Body of pancreas (tissue), 4 donors: ENCODE measurements around the gene IQSEC1. TPM values are rescaled to one million over a fixed set of nuclear protein-coding genes. Genes with fewer than 3 reads are reported as not detected.

ENCODE experiments used
- ATAC-seq: fragments of 150-250 bp; one replicate; pipeline ENCODE4 v1.9.1; 2016
- DNase-seq, 4 donors: peaks; one replicate each; pipeline ENCODE4 v3.0.0-alpha.2; 2019
- H3K27ac ChIP-seq, 4 donors: fragments of 200-600 bp; sonication (generic); 1 replicate in 3 of 4; 2 replicates in 1 of 4; pipeline versions ENCODE4 v1.5.1 to v1.6.1; 2016 to 2019; ENCODE audit warnings: mild to moderate bottlenecking in 1 of 4, mixed read lengths in 1 of 4, moderate library complexity in 1 of 4
- H3K27me3 ChIP-seq, 2 donors: fragments of 200-600 bp; sonication (generic); one replicate each; pipeline ENCODE4 v1.6.0; 2016; ENCODE audit warnings: mild to moderate bottlenecking in 1 of 2
- H3K36me3 ChIP-seq, 2 donors: fragments of 200-600 bp; sonication (generic); replicated peaks in 1 of 2; 2 replicates each; pipeline ENCODE4 v1.5.1; 2016; ENCODE audit warnings: low read depth in 2 of 2; ENCODE audit not compliant: insufficient read depth in 1 of 2
- H3K4me1 ChIP-seq: fragments of 200-600 bp; sonication (generic); one replicate; pipeline ENCODE4 v1.6.0; 2016
- H3K4me3 ChIP-seq, 2 donors: fragments of 200-600 bp; sonication (generic); 1 replicate in 1 of 2; 2 replicates in 1 of 2; pipeline ENCODE4 v1.5.1; 2016 to 2019
- H3K9me3 ChIP-seq, 3 donors: fragments of 200-600 bp; sonication (generic); 1 replicate in 2 of 3; 2 replicates in 1 of 3; pipeline ENCODE4 v1.5.1; 2016
- CTCF ChIP-seq, 7 experiments: fragments of 450-650 bp in 4 of 7; fragments of 200-600 bp in 3 of 7; sonication (generic) in 3 of 7; IDR thresholded peaks; one replicate each; pipeline ENCODE4 v1.5.1; 2016 to 2019; ENCODE audit warnings: antibody characterized with exemption in 7 of 7
- POLR2A ChIP-seq, 3 donors: fragments of 450-650 bp; IDR thresholded peaks; one replicate each; pipeline ENCODE4 v1.6.1; 2016; ENCODE audit warnings: antibody characterized with exemption in 3 of 3, mild to moderate bottlenecking in 2 of 3
- WGBS, 2 donors: methylation state at CpG; one replicate each; pipeline ENCODE4 v1.1.5; 2017; 5-methylcytosine and 5-hydroxymethylcytosine counted together
- intact Hi-C: fragments of 100-400 bp; cut with DNase I; formaldehyde crosslinking; loops from one replicate; pipeline ENCODE4 v1.15.1; 2023
- total RNA-seq, 2 donors: library from RNA; depleted of rRNA; stranded (reverse); fragments of >200 nt; gene quantifications; one replicate each; pipeline ENCODE4 v1.1.0, GENCODE V29; 2016

The IQSEC1 gene
- total RNA-seq, 2 donors from 2014 or later = 29.6 to 42.2 TPM

GRCh38 chr3:12986031-12986430 is 87.2 kb downstream of the IQSEC1 start:
- no peak for TF ChIP-seq CTCF (IDR thresholded peaks at IDR 0.05)
- no peak for TF ChIP-seq POLR2A (IDR thresholded peaks at IDR 0.05)
- Histone ChIP-seq H3K27ac (peak overlapping the region in 2 of 4 donors; percentile 33 to 48), H3K36me3 (no peaks in the 10 kb centered on the region), H3K4me3 (no peak overlapping the region), H3K4me1 (peaks cover 32% of the 10 kb centered on the region), H3K9me3 (no peaks in the 10 kb centered on the region), H3K27me3 (no peaks in the 10 kb centered on the region)
- intact Hi-C loops = no loop called here
- ATAC-seq (no peak), DNase-seq (no peak)
- WGBS, 2 donors = 86 to 88% methylated on average over 7 to 8 of the region's 8 CpGs

- peak; percentile 43 for ATAC-seq
- H3K27me3 ChIP-seq = no peaks in the 10 kb centered on the region
- H3K36me3 ChIP-seq = no peaks in the 10 kb centered on the region
- no peak for TF ChIP-seq CTCF (IDR thresholded peaks at IDR 0.05)
- intact Hi-C loops = no loop called here
- H3K9me3 ChIP-seq = no peaks in the 10 kb centered on the region
- 40 to 59% methylated on average over 1 to 6 of the region's 6 CpGs for WGBS, 2 donors
- no peak overlapping the region for H3K27ac ChIP-seq
- peaks cover 30% of the 10 kb centered on the region for H3K4me1 ChIP-seq
- H3K4me3 ChIP-seq = no peak overlapping the region
- peak in 3 of 4 donors; percentile 34 to 69 (median 65) for DNase-seq
Observed at GRCh38 chr3:12985148-12985547, 88.1 kb downstream of the IQSEC1 start.

- no peak overlapping the region for H3K4me3 ChIP-seq
- ATAC-seq (peak; percentile 84), DNase-seq (peak; percentile 77 to 85 (median 81))
- H3K9me3 ChIP-seq = no peaks in the 10 kb centered on the region
- H3K4me1 ChIP-seq = peaks cover 30% of the 10 kb centered on the region
- no peak for TF ChIP-seq POLR2A (IDR thresholded peaks at IDR 0.05)
- TF ChIP-seq CTCF (IDR thresholded peaks at IDR 0.05) = peak; percentile 53 to 79 (median 74)
- H3K27ac ChIP-seq = peak overlapping the region in 2 of 4 donors; percentile 13 to 29
- WGBS, 2 donors = 35 to 38% methylated on average over 7 of the region's 7 CpGs
- H3K27me3 ChIP-seq = no peaks in the 10 kb centered on the region
- H3K36me3 ChIP-seq = no peaks in the 10 kb centered on the region
- intact Hi-C loops = no loop called here
Observed at GRCh38 chr3:12984023-12984823, 89.0 kb downstream of the IQSEC1 start.

GRCh38 chr3:12983319-12983718 is 89.9 kb downstream of the IQSEC1 start:
- peaks cover 30% of the 10 kb centered on the region for H3K4me1 ChIP-seq
- no peak overlapping the region for H3K27ac ChIP-seq
- no peak overlapping the region for H3K4me3 ChIP-seq
- H3K36me3 ChIP-seq = no peaks in the 10 kb centered on the region
- DNase-seq (no peak), ATAC-seq (no peak)
- TF ChIP-seq CTCF (IDR thresholded peaks at IDR 0.05) = no peak
- H3K27me3 ChIP-seq = no peaks in the 10 kb centered on the region
- no peaks in the 10 kb centered on the region for H3K9me3 ChIP-seq
- intact Hi-C loops = no loop called here
- 87 to 91% methylated on average over 6 to 9 of the region's 9 CpGs for WGBS, 2 donors

- ATAC-seq = no peak
- H3K9me3 ChIP-seq = no peaks in the 10 kb centered on the region
- H3K27me3 ChIP-seq = no peaks in the 10 kb centered on the region
- no peak overlapping the region for H3K27ac ChIP-seq
- WGBS, 2 donors = 65 to 80% methylated on average over 2 to 5 of the region's 5 CpGs
- no peak overlapping the region for H3K4me3 ChIP-seq
- TF ChIP-seq POLR2A (IDR thresholded peaks at IDR 0.05) = no peak
- no peak for TF ChIP-seq CTCF (IDR thresholded peaks at IDR 0.05)
- H3K4me1 ChIP-seq = peaks cover 30% of the 10 kb centered on the region
- DNase-seq = no peak
- intact Hi-C loops = no loop called here
- no peaks in the 10 kb centered on the region for H3K36me3 ChIP-seq
Observed at GRCh38 chr3:12982619-12983101, 90.6 kb downstream of the IQSEC1 start.
